ENCODE data around the gene ASB13. TPM values are rescaled to one million over a fixed set of nuclear protein-coding genes. Genes with fewer than 3 reads are reported as not detected.
A peak's percentile ranks its signal among the peaks of the same experiment; 100 is the strongest.

Gene ASB13
- total and polyA plus RNA-seq, 2 of the 13 experiments (the other 11 are each of a cell fraction or from before 2014, with no cell fraction given) = 9.3 to 15.4 TPM

DNA sequence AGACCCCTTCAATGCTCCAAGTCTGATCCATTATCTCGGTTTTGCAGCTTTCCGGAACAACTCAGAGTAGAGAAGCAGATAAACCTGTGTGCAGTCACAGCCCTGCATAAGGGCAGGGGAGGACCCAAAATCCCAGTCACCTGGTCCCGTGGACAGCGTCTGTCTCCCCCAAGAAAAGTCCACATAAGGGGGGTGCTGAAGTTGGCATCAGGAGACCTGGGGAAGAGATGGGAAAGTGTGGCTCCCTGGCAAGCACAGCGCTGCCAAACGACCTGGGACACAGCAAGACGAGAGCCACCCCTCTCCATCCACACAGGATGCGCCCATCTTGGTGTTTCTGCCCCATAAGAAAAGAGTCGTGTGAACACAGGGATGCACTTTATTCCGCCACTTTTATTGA lies 27.9 kb downstream of the ASB13 start:
- DNase-seq (ENCODE audit: low spot score) (no peak), ATAC-seq (no peak), FAIRE-seq (no peak)
- intact Hi-C loops (cut with micrococcal nuclease; ENCODE audit: unreplicated experiment) = no loop called here
- Histone ChIP-seq H3K79me2 (ENCODE audit: insufficient read depth, low read length) (no peaks in the 10 kb centered on the region), H3K4me2 (ENCODE audit: low read depth, low read length) (no peak overlapping the region), H3K4me3 (replicated peaks in 1 of 3; ENCODE audit: insufficient read depth in 1 of 3, low read depth in 2 of 3, low read length in 3 of 3) (no peak overlapping the region), H3K27ac (ENCODE audit: extremely low read length, insufficient read depth, low read length) (no peak overlapping the region), H2AFZ (ENCODE audit: low read length) (no peak overlapping the region), H3K27me3 (ENCODE audit: control insufficient read depth in 1 of 2, insufficient read depth in 2 of 2, low read length in 2 of 2) (no peaks in the 10 kb centered on the region), H3K9ac (ENCODE audit: insufficient read depth, low read depth, low read length) (no peak overlapping the region), H4K20me1 (ENCODE audit: insufficient read depth, low read length) (no peaks in the 10 kb centered on the region), H3K9me3 (ENCODE audit: low read length) (no peaks in the 10 kb centered on the region), H3K4me1 (ENCODE audit: insufficient read depth, low read length) (peaks cover 5% of the 10 kb centered on the region), H3K36me3 (replicated peaks in 1 of 2; ENCODE audit: control insufficient read depth in 1 of 2, insufficient read depth in 2 of 2, low read length in 2 of 2) (peaks cover 4 to 21% of the 10 kb centered on the region in 2 experiments; a peak in 4 of 5 replicates)
- in situ Hi-C loops (cut with HindIII; ENCODE audit: extremely low pct_ligation_motif_present, low pct_unique_long_range_greater_than_20kb) = no loop called here
- TF ChIP-seq GABPB1 (CRISPR knock-in tag; IDR thresholded peaks at IDR 0.05) (no peak), ZNF7 (CRISPR knock-in tag; IDR thresholded peaks at IDR 0.05) (peak; percentile 37; the same call in 1 of the 2 replicates)
- ChIA-PET CTCF (ENCODE audit: low intra/inter-chr PET ratio, low total read pairs) (no interaction called here), POLR2A (no interaction called here)
- no TSS peak for BruUV-seq (replicated peaks)
- WGBS (ENCODE audit: low lambda C conversion rate) = 95% methylated on average over 8 of the region's 10 CpGs

DNA sequence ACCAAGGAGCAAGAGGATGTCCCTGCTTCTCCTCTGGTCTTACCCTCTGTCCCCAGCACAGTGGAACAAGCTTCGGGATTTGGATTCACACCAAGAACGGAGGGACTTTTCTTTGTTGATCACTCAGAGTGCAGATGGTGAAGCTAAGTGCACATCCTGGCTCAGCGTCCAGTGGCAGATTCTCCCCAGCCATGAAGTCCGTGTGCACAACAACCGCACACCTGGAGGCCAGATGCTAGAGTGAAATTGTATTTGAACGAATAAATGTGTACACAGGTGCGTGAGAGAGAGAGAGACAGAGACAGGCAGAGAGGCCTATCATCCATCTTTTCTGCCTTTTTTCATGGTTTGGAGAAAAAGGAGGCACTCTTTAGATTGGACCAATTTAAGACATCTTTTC lies 31.5 kb downstream of the ASB13 start:
- Histone ChIP-seq H3K4me3 (replicated peaks in 1 of 3; ENCODE audit: insufficient read depth in 1 of 3, low read depth in 2 of 3, low read length in 3 of 3) (no peak overlapping the region), H3K27me3 (ENCODE audit: control insufficient read depth in 1 of 2, insufficient read depth in 2 of 2, low read length in 2 of 2) (no peaks in the 10 kb centered on the region), H4K20me1 (ENCODE audit: insufficient read depth, low read length) (no peaks in the 10 kb centered on the region), H3K9me3 (ENCODE audit: low read length) (no peaks in the 10 kb centered on the region), H3K4me1 (ENCODE audit: insufficient read depth, low read length) (peaks cover 28% of the 10 kb centered on the region), H3K4me2 (ENCODE audit: low read depth, low read length) (no peak overlapping the region), H3K9ac (ENCODE audit: insufficient read depth, low read depth, low read length) (no peak overlapping the region), H2AFZ (ENCODE audit: low read length) (no peak overlapping the region), H3K79me2 (ENCODE audit: insufficient read depth, low read length) (no peaks in the 10 kb centered on the region), H3K27ac (ENCODE audit: extremely low read length, insufficient read depth, low read length) (no peak overlapping the region), H3K36me3 (replicated peaks in 1 of 2; ENCODE audit: control insufficient read depth in 1 of 2, insufficient read depth in 2 of 2, low read length in 2 of 2) (peaks cover under 1 to 6% of the 10 kb centered on the region in 2 experiments; a peak in 2 of 5 replicates)
- in situ Hi-C loops (cut with HindIII; ENCODE audit: extremely low pct_ligation_motif_present, low pct_unique_long_range_greater_than_20kb) (no loop called here), intact Hi-C loops (cut with micrococcal nuclease; ENCODE audit: unreplicated experiment) (loop anchor here (5.0 kb wide), 1 partner anchor 32 kb away; the partner anchor contains the start of gene ASB13)
- ChIA-PET POLR2A (no interaction called here), CTCF (ENCODE audit: low intra/inter-chr PET ratio, low total read pairs) (no interaction called here)
- TF ChIP-seq HMG20A (CRISPR knock-in tag; IDR thresholded peaks at IDR 0.05; ENCODE audit: borderline replicate concordance) = no peak
- BruUV-seq (replicated peaks) = no TSS peak
- DNase-seq (ENCODE audit: low spot score) = no peak
- ATAC-seq = no peak
- 70% methylated on average over 7 of the region's 7 CpGs for WGBS (ENCODE audit: low lambda C conversion rate)
- FAIRE-seq = no peak
